Activated naive CD4-positive, alpha-beta T cell treated with anti-CD3 and anti-CD28 coated beads for 36 hours (primary cell): ENCODE results near the gene NAA25. TPM values are rescaled to one million over a fixed set of nuclear protein-coding genes. Genes with fewer than 3 reads are reported as not detected.

Experiments
- CTCF ChIA-PET: fragments of 350-600 bp; sonication (Branson Sonifier 250); formaldehyde crosslinking; loops from one replicate; lab custom pipeline; 2021; ENCODE audit warnings: antibody characterized with exemption; lab: Charles Lee
- DNase-seq: peaks from one replicate; pipeline ENCODE4 v3.0.0-alpha.2; 2020
- H3K27ac Mint-ChIP-seq: one replicate; pipeline ENCODE4 v1.8.0; 2021; ENCODE audit warnings: mild to moderate bottlenecking, mixed read lengths
- H3K27me3 Mint-ChIP-seq: one replicate; pipeline ENCODE4 v1.8.0; 2021; ENCODE audit warnings: low read depth, mixed read lengths
- H3K36me3 Mint-ChIP-seq: one replicate; pipeline ENCODE4 v1.8.0; 2021; ENCODE audit warnings: low read depth, mixed read lengths
- H3K4me1 Mint-ChIP-seq: one replicate; pipeline ENCODE4 v1.8.0; 2021; ENCODE audit warnings: low read depth, mixed read lengths
- H3K4me3 Mint-ChIP-seq: one replicate; pipeline ENCODE4 v1.8.0; 2021; ENCODE audit warnings: mild to moderate bottlenecking, moderate library complexity, mixed read lengths
- H3K9me3 Mint-ChIP-seq: one replicate; pipeline ENCODE4 v1.8.0; 2021; ENCODE audit warnings: mixed read lengths
- intact Hi-C: fragments of 100-400 bp; cut with micrococcal nuclease; formaldehyde crosslinking; loops from one replicate; pipeline ENCODE4 v1.15.1; 2023
- microRNA-seq: library from miRNA; unstranded; fragments of <30 nt; microRNA quantifications from one replicate; pipeline ENCODE4 v1.2.0, GENCODE V29; 2022; ENCODE audit warnings: borderline microRNAs expressed, borderline replicate concordance
- total RNA-seq, 2 experiments: library from RNA; stranded (reverse); gene quantifications; one replicate each; pipeline ENCODE4 v1.2.3, GENCODE V29; 2021

Gene NAA25
- total RNA-seq, 2 experiments from 2014 or later, result 52.4 to 55.7 TPM

GRCh38 chr12:111981987-111982386, 126.6 kb downstream of the NAA25 start:
- peaks cover 8% of the 10 kb centered on the region for H3K4me1 Mint-ChIP-seq
- no peak overlapping the region for H3K4me3 Mint-ChIP-seq
- H3K27me3 Mint-ChIP-seq, result no peaks in the 10 kb centered on the region
- CTCF ChIA-PET, result no interaction called here
- no peak overlapping the region for H3K27ac Mint-ChIP-seq
- H3K9me3 Mint-ChIP-seq, result no peaks in the 10 kb centered on the region
- no peak for DNase-seq
- intact Hi-C loops, result no loop called here
- no peaks in the 10 kb centered on the region for H3K36me3 Mint-ChIP-seq

- Mint-ChIP-seq H3K27me3 (no peaks in the 10 kb centered on the region), H3K36me3 (no peaks in the 10 kb centered on the region), H3K4me1 (peaks cover 15% of the 10 kb centered on the region), H3K9me3 (no peaks in the 10 kb centered on the region), H3K4me3 (no peak overlapping the region), H3K27ac (no peak overlapping the region)
- intact Hi-C loops, result no loop called here
- CTCF ChIA-PET, result interaction anchor here (0.9 kb wide), 1 partner anchor 406 kb away, joined by 3 read pairs; no protein-coding TSS in a partner anchor
- no peak for DNase-seq
Observed at GRCh38 chr12:111980598-111980997, 128.0 kb downstream of the NAA25 start.

- Mint-ChIP-seq H3K4me3 (no peak overlapping the region), H3K9me3 (no peaks in the 10 kb centered on the region), H3K4me1 (peaks cover 15% of the 10 kb centered on the region), H3K27me3 (no peaks in the 10 kb centered on the region), H3K36me3 (no peaks in the 10 kb centered on the region), H3K27ac (no peak overlapping the region)
- intact Hi-C loops, result no loop called here
- CTCF ChIA-PET, result interaction anchor here (0.6 kb wide), 2 partner anchors 13 to 34 kb away, joined by 3 to 4 read pairs; no protein-coding TSS in a partner anchor
- no peak for DNase-seq
Observed at GRCh38 chr12:111978545-111978944, 130.0 kb downstream of the NAA25 start.

GRCh38 chr12:111976860-111977259, 131.7 kb downstream of the NAA25 start:
- Mint-ChIP-seq H3K27ac (no peak overlapping the region), H3K4me1 (peaks cover 15% of the 10 kb centered on the region), H3K36me3 (no peaks in the 10 kb centered on the region), H3K27me3 (no peaks in the 10 kb centered on the region), H3K9me3 (no peaks in the 10 kb centered on the region), H3K4me3 (no peak overlapping the region)
- intact Hi-C loops, result no loop called here
- CTCF ChIA-PET, result interaction anchor here (0.6 to 0.8 kb wide), 2 partner anchors 226 to 525 kb away, joined by 4 to 5 read pairs; no protein-coding TSS in a partner anchor
- no peak for DNase-seq

Small RNAs within 50 kb of the gene (microRNA-seq; reads per million reads assigned to microRNA genes)
- gene MIR3657, result not detected

Other genes with a start within 250 kb of the NAA25 start
- gene TMEM116, start 95.6 kb downstream of the NAA25 start, total RNA-seq, result 10 to 100 TPM; 12.7 to 13.4 TPM
- 100 to 1,000 TPM; 101 to 107 TPM for gene ERP29, start 95.4 kb downstream of the NAA25 start, total RNA-seq
- 10 to 100 TPM; 49.6 to 55.7 TPM for gene TRAFD1, start 16.8 kb upstream of the NAA25 start, total RNA-seq